Uterus (tissue), 2 donors: Measurements from ENCODE around the gene ANXA6.

ENCODE experiments used
- POLR2A ChIP-seq, 2 donors: fragments of 450-650 bp; IDR thresholded peaks; one replicate each; pipeline ENCODE4 v1.6.1; 2016; ENCODE audit warnings: antibody characterized with exemption in 2 of 2, mild to moderate bottlenecking in 1 of 2, moderate library complexity in 1 of 2
- TF ChIP-seq, protein P1 (sequence below), 4 experiments: fragments of 200-600 bp in 2 of 4; fragments of 450-650 bp in 2 of 4; sonication (generic) in 2 of 4; IDR thresholded peaks; one replicate each; pipeline ENCODE4 v1.5.1; 2016 to 2019; ENCODE audit warnings: antibody characterized with exemption in 4 of 4, mild to moderate bottlenecking in 2 of 4, moderate library complexity in 1 of 4

DNA sequence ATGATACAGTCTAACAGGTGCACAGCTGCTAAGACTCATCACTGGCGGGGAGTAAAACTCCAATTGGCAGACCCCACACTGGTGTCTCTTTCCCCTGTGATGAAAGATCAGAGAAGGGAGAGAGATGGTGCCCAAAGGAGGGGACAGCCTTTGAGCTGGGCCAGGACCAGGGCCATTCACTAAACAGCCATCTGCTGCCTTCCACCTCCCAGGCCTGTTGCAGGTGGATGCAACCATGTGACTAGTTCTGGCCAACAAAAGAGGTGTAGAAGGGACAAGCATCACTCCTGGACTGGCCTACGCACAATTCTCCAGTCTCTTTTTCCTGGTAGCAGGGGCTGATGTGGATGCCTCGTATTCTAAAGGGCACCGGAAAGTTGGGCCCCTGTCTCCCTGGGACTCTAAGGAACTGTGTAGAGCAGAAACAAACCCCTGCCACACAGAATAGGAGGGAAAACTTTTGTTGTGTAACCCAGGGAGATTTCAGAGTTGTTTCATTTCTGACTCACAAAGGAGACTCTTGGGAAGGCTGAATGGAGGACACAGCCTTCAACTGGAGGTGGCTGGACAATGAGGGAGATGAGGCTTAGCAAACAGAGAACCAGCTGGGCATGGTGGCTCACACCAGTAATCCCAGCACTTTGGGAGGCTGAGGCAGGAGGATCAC lies 103.7 kb downstream of the ANXA6 start:
- TF ChIP-seq, protein P1, sequence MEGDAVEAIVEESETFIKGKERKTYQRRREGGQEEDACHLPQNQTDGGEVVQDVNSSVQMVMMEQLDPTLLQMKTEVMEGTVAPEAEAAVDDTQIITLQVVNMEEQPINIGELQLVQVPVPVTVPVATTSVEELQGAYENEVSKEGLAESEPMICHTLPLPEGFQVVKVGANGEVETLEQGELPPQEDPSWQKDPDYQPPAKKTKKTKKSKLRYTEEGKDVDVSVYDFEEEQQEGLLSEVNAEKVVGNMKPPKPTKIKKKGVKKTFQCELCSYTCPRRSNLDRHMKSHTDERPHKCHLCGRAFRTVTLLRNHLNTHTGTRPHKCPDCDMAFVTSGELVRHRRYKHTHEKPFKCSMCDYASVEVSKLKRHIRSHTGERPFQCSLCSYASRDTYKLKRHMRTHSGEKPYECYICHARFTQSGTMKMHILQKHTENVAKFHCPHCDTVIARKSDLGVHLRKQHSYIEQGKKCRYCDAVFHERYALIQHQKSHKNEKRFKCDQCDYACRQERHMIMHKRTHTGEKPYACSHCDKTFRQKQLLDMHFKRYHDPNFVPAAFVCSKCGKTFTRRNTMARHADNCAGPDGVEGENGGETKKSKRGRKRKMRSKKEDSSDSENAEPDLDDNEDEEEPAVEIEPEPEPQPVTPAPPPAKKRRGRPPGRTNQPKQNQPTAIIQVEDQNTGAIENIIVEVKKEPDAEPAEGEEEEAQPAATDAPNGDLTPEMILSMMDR (IDR thresholded peaks at IDR 0.05), result no peak
- no peak for TF ChIP-seq POLR2A (IDR thresholded peaks at IDR 0.05)
